ENCODE results near the gene AKNAD1. TPM values are rescaled to one million over a fixed set of nuclear protein-coding genes. Genes with fewer than 3 reads are reported as not detected.

AKNAD1 gene
- total and polyA plus RNA-seq, 2 of the 8 experiments (the other 6 are each of a cell fraction or from before 2014, with no cell fraction given): not detected

- TF ChIP-seq, protein P1, sequence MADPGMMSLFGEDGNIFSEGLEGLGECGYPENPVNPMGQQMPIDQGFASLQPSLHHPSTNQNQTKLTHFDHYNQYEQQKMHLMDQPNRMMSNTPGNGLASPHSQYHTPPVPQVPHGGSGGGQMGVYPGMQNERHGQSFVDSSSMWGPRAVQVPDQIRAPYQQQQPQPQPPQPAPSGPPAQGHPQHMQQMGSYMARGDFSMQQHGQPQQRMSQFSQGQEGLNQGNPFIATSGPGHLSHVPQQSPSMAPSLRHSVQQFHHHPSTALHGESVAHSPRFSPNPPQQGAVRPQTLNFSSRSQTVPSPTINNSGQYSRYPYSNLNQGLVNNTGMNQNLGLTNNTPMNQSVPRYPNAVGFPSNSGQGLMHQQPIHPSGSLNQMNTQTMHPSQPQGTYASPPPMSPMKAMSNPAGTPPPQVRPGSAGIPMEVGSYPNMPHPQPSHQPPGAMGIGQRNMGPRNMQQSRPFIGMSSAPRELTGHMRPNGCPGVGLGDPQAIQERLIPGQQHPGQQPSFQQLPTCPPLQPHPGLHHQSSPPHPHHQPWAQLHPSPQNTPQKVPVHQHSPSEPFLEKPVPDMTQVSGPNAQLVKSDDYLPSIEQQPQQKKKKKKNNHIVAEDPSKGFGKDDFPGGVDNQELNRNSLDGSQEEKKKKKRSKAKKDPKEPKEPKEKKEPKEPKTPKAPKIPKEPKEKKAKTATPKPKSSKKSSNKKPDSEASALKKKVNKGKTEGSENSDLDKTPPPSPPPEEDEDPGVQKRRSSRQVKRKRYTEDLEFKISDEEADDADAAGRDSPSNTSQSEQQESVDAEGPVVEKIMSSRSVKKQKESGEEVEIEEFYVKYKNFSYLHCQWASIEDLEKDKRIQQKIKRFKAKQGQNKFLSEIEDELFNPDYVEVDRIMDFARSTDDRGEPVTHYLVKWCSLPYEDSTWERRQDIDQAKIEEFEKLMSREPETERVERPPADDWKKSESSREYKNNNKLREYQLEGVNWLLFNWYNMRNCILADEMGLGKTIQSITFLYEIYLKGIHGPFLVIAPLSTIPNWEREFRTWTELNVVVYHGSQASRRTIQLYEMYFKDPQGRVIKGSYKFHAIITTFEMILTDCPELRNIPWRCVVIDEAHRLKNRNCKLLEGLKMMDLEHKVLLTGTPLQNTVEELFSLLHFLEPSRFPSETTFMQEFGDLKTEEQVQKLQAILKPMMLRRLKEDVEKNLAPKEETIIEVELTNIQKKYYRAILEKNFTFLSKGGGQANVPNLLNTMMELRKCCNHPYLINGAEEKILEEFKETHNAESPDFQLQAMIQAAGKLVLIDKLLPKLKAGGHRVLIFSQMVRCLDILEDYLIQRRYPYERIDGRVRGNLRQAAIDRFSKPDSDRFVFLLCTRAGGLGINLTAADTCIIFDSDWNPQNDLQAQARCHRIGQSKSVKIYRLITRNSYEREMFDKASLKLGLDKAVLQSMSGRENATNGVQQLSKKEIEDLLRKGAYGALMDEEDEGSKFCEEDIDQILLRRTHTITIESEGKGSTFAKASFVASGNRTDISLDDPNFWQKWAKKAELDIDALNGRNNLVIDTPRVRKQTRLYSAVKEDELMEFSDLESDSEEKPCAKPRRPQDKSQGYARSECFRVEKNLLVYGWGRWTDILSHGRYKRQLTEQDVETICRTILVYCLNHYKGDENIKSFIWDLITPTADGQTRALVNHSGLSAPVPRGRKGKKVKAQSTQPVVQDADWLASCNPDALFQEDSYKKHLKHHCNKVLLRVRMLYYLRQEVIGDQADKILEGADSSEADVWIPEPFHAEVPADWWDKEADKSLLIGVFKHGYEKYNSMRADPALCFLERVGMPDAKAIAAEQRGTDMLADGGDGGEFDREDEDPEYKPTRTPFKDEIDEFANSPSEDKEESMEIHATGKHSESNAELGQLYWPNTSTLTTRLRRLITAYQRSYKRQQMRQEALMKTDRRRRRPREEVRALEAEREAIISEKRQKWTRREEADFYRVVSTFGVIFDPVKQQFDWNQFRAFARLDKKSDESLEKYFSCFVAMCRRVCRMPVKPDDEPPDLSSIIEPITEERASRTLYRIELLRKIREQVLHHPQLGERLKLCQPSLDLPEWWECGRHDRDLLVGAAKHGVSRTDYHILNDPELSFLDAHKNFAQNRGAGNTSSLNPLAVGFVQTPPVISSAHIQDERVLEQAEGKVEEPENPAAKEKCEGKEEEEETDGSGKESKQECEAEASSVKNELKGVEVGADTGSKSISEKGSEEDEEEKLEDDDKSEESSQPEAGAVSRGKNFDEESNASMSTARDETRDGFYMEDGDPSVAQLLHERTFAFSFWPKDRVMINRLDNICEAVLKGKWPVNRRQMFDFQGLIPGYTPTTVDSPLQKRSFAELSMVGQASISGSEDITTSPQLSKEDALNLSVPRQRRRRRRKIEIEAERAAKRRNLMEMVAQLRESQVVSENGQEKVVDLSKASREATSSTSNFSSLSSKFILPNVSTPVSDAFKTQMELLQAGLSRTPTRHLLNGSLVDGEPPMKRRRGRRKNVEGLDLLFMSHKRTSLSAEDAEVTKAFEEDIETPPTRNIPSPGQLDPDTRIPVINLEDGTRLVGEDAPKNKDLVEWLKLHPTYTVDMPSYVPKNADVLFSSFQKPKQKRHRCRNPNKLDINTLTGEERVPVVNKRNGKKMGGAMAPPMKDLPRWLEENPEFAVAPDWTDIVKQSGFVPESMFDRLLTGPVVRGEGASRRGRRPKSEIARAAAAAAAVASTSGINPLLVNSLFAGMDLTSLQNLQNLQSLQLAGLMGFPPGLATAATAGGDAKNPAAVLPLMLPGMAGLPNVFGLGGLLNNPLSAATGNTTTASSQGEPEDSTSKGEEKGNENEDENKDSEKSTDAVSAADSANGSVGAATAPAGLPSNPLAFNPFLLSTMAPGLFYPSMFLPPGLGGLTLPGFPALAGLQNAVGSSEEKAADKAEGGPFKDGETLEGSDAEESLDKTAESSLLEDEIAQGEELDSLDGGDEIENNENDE (IDR thresholded peaks at IDR 0.05; ENCODE audit: insufficient replicate concordance, low read length): no peak
- no peak for TF ChIP-seq CTCF (IDR thresholded peaks at IDR 0.05; ENCODE audit: control extremely low read depth in 1 of 3, insufficient read depth in 1 of 3, low read depth in 1 of 3, low read length in 3 of 3)
These were observed 64.5 kb downstream of the AKNAD1 start (continued) for GRCh38 chr1:108792420-108792819.
